Dedifferentiated amniotic fluid mesenchymal stem cell (primary cell): ENCODE data around the gene MCAM.

Experiments
- DNase-seq: peaks from one replicate; pipeline ENCODE4 v3.0.0-alpha.2; 2016; ENCODE audit errors: extremely low spot score

MCAM gene

GRCh38 chr11:119263352-119263940 lies 53.5 kb downstream of the MCAM start:
- DNase-seq, result no peak

- no peak for DNase-seq
Measured at GRCh38 chr11:119262668-119263351, 54.1 kb downstream of the MCAM start.

GRCh38 chr11:119258983-119259382 lies 57.9 kb downstream of the MCAM start:
- DNase-seq, result no peak
